K562 (cell line): ENCODE results near the gene SLC38A7. TPM values are rescaled to one million over a fixed set of nuclear protein-coding genes. Genes with fewer than 3 reads are reported as not detected.

Experiments
- ADNP ChIP-seq: fragments of 200-800 bp; sonication (Bioruptor generic); IDR thresholded peaks from 2 replicates; pipeline ENCODE4 v1.6.1; 2016; ENCODE audit warnings: missing genetic modification characterization, missing compliant biosample characterization
- ARID3A ChIP-seq: IDR thresholded peaks from 2 replicates; pipeline ENCODE4 v1.6.1; 2012; ENCODE audit warnings: low read depth, low read length, improper control_type of control experiment, borderline replicate concordance
- CEBPZ ChIP-seq: fragments of 150-350 bp; IDR thresholded peaks from 2 replicates; pipeline ENCODE4 v1.6.1; 2014; ENCODE audit warnings: low read depth, mild to moderate bottlenecking, low read length, borderline replicate concordance
- E2F3 ChIP-seq: fragments of 250-450 bp; sonication (Bioruptor Pico); IDR thresholded peaks from 2 replicates; pipeline ENCODE4 v1.4.0; 2020; ENCODE audit warnings: mild to moderate bottlenecking
- HBP1 ChIP-seq: fragments of 450-650 bp; formaldehyde crosslinking; IDR thresholded peaks from 2 replicates; pipeline ENCODE4 v1.4.0; 2022; ENCODE audit warnings: missing genetic modification characterization
- HDAC8 ChIP-seq: fragments of 450-650 bp; IDR thresholded peaks from 2 replicates; pipeline ENCODE4 v1.6.1; 2016; ENCODE audit warnings: mild to moderate bottlenecking, missing genetic modification characterization, moderate library complexity, missing compliant biosample characterization
- L3MBTL2 ChIP-seq: fragments of 450-650 bp; IDR thresholded peaks from 2 replicates; pipeline ENCODE4 v1.6.1; 2016; ENCODE audit warnings: mild to moderate bottlenecking, moderate library complexity
- LCOR ChIP-seq: sonication (generic); formaldehyde crosslinking; IDR thresholded peaks from 2 replicates; pipeline ENCODE4 v1.8.0; 2022; ENCODE audit warnings: mild to moderate bottlenecking, missing genetic modification reagents
- MTA2 ChIP-seq: fragments of 450-650 bp; IDR thresholded peaks from 2 replicates; pipeline ENCODE4 v1.6.1; 2016; ENCODE audit warnings: low read depth
- NR0B1 ChIP-seq: fragments of 450-650 bp; IDR thresholded peaks from one replicate; pipeline ENCODE4 v1.6.1; 2018; ENCODE audit warnings: mild to moderate bottlenecking, moderate library complexity; ENCODE audit not compliant: partially characterized antibody
- RHOXF2B ChIP-seq: fragments of 250-450 bp; sonication (Bioruptor Pico); conservative IDR thresholded peaks from 2 replicates; pipeline ENCODE4 v1.5.1; 2021
- STAG1 ChIP-seq: sonication (generic); formaldehyde crosslinking; IDR thresholded peaks from 2 replicates; pipeline ENCODE4 v1.5.0; 2020; ENCODE audit warnings: missing genetic modification reagents, borderline replicate concordance
- TAF9B ChIP-seq: fragments of 450-650 bp; IDR thresholded peaks from 2 replicates; pipeline ENCODE4 v1.6.1; 2018; ENCODE audit warnings: mild to moderate bottlenecking; ENCODE audit not compliant: partially characterized antibody
- ZNF23 ChIP-seq: fragments of 250-450 bp; sonication (Bioruptor Pico); IDR thresholded peaks from 2 replicates; pipeline ENCODE4 v1.4.0; 2020; ENCODE audit warnings: mild to moderate bottlenecking
- ZNF274 ChIP-seq: IDR thresholded peaks from 2 replicates; pipeline ENCODE4 v1.6.1; 2011; ENCODE audit warnings: low read depth, mild to moderate bottlenecking, low read length, moderate library complexity, borderline replicate concordance
- ZNF444 ChIP-seq: fragments of 250-450 bp; sonication (Bioruptor Pico); IDR thresholded peaks from 2 replicates; pipeline ENCODE4 v1.4.0; 2020; ENCODE audit warnings: mild to moderate bottlenecking, moderate library complexity
- ZNF584 ChIP-seq: fragments of 200-800 bp; sonication (Bioruptor generic); IDR thresholded peaks from 2 replicates; pipeline ENCODE4 v1.6.1; 2016; ENCODE audit warnings: low read depth, mild to moderate bottlenecking, missing genetic modification characterization, missing compliant biosample characterization
- ZNF655 ChIP-seq: fragments of 250-450 bp; sonication (Bioruptor Pico); IDR thresholded peaks from 2 replicates; pipeline ENCODE4 v1.5.0; 2021
- polyA plus RNA-seq, 8 experiments: library from polyadenylated mRNA; depleted of rRNA in 4 of 8; stranded (reverse) in 5 of 8; unstranded in 3 of 8; fragments of >200 nt; fragmentation: Nextera tagmentation in 2 of 8; fragmentation: Illumina TruSeq in 1 of 8; extraction: Ambion mirVana in 2 of 8; extraction: Trizol in 1 of 8; gene quantifications; 2 replicates each; pipeline versions ENCODE4 v1.2.1 to v1.2.3, GENCODE V29; 2011 to 2014; ENCODE audit warnings: inconsistent platforms in 1 of 8, missing spikeins in 1 of 8
- total RNA-seq, 7 experiments: library from RNA; depleted of rRNA in 6 of 7; stranded (reverse); fragments of >200 nt in 6 of 7; fragmentation: Illumina TruSeq in 2 of 7; extraction: Trizol in 2 of 7; gene quantifications; 2 replicates each; pipeline versions ENCODE4 v1.2.1 to v1.2.3, GENCODE V29; 2011 to 2021; ENCODE audit warnings: low replicate concordance in 1 of 7

Gene SLC38A7
- total and polyA plus RNA-seq, 9 of the 15 experiments (the other 6 are each of a cell fraction or from before 2014, with no cell fraction given) = 2.7 to 12.2 (median 6.5) TPM

GRCh38 chr16:58654560-58655214, 29.9 kb downstream of the SLC38A7 start (continued):
- TF ChIP-seq MTA2 = no peak
- TF ChIP-seq ZNF444 (CRISPR knock-in tag) = no peak
- no peak for TF ChIP-seq CEBPZ
- no peak for TF ChIP-seq E2F3 (CRISPR knock-in tag)
- 0 out of 2 replicates have a peak, but pooled peaks have one; percentile 5 for TF ChIP-seq HDAC8 (tag)
- no peak for TF ChIP-seq RHOXF2B (CRISPR knock-in tag)
- no peak for TF ChIP-seq TAF9B
- TF ChIP-seq STAG1 (CRISPR knock-in tag) = no peak
- TF ChIP-seq ADNP (tag) = no peak
- no peak for TF ChIP-seq ZNF274
- TF ChIP-seq NR0B1 = no peak
- TF ChIP-seq ZNF655 (CRISPR knock-in tag) = no peak
- no peak for TF ChIP-seq LCOR (CRISPR knock-in tag)
- no peak for TF ChIP-seq ARID3A
- TF ChIP-seq ZNF584 = 0 out of 2 replicates have a peak, but pooled peaks have one; percentile 57
- no peak for TF ChIP-seq HBP1 (CRISPR knock-in tag)
- peak; percentile 77 for TF ChIP-seq L3MBTL2
- TF ChIP-seq ZNF23 = no peak
